HepG2 (cell line): ENCODE results near the gene CELF4.

ENCODE experiments used
- IRX3 ChIP-seq: sonication (generic); formaldehyde crosslinking; IDR thresholded peaks from 2 replicates; pipeline ENCODE4 v1.8.1; 2023; ENCODE audit warnings: mild to moderate bottlenecking, low read depth, missing genetic modification reagents, borderline replicate concordance
- PRDM10 ChIP-seq: sonication (generic); formaldehyde crosslinking; IDR thresholded peaks from 2 replicates; pipeline ENCODE4 v1.4.0; 2020; ENCODE audit warnings: low read depth, missing genetic modification reagents

GRCh38 chr18:37424507-37424906 is 141.1 kb downstream of the CELF4 start:
- no peak for TF ChIP-seq IRX3 (CRISPR knock-in tag)
- no peak for TF ChIP-seq PRDM10 (CRISPR knock-in tag)
